Measurements from ENCODE around the gene EOLA2. TPM values are rescaled to one million over a fixed set of nuclear protein-coding genes. Genes with fewer than 3 reads are reported as not detected.

Gene EOLA2
- polyA plus RNA-seq, 1 experiment = 35.5 TPM

DNA sequence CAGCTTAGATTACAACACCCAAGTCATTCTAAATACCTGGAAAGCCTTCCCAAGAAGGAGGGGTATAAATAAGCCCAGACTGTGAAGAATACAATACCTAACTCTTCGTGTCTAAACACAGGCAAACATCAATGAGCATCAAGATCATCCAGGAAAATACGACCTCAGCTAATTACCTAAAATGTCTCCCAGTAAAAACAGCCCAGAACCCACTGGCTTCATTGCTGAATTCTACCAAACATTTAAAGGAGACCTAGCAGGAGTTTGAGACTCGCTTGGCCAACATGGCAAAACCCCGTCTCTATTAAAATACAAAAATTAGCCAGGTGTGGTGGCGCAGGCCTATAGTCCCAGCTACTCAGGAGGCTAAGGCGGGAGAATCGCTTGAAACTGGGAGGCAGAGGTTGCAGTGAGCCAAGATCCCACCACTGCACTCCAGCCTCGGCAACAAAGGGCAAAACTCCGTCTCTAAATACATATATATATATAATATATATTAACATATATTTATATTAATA is 28.1 kb downstream of the EOLA2 start:
- no peak for DNase-seq (ENCODE audit: low read depth, low spot score)
- Histone ChIP-seq H3K4me3 (ENCODE audit: low read depth, low read length) (no peak overlapping the region), H3K9me3 (ENCODE audit: control insufficient read depth, insufficient read depth, low read length) (no peaks in the 10 kb centered on the region), H3K27ac (ENCODE audit: low read depth, low read length) (no peak overlapping the region), H3K27me3 (ENCODE audit: control insufficient read depth, insufficient read depth, low read length) (no peaks in the 10 kb centered on the region)
- POLR2A ChIA-PET = no interaction called here
- TF ChIP-seq, protein P1, sequence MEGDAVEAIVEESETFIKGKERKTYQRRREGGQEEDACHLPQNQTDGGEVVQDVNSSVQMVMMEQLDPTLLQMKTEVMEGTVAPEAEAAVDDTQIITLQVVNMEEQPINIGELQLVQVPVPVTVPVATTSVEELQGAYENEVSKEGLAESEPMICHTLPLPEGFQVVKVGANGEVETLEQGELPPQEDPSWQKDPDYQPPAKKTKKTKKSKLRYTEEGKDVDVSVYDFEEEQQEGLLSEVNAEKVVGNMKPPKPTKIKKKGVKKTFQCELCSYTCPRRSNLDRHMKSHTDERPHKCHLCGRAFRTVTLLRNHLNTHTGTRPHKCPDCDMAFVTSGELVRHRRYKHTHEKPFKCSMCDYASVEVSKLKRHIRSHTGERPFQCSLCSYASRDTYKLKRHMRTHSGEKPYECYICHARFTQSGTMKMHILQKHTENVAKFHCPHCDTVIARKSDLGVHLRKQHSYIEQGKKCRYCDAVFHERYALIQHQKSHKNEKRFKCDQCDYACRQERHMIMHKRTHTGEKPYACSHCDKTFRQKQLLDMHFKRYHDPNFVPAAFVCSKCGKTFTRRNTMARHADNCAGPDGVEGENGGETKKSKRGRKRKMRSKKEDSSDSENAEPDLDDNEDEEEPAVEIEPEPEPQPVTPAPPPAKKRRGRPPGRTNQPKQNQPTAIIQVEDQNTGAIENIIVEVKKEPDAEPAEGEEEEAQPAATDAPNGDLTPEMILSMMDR (IDR thresholded peaks at IDR 0.05; ENCODE audit: low read depth, low read length) = no peak
- CTCF ChIA-PET = interaction anchor here (0.6 kb wide), 1 partner anchor 28 kb away, joined by 3 read pairs; the partner anchor contains the start of gene EOLA2

DNA sequence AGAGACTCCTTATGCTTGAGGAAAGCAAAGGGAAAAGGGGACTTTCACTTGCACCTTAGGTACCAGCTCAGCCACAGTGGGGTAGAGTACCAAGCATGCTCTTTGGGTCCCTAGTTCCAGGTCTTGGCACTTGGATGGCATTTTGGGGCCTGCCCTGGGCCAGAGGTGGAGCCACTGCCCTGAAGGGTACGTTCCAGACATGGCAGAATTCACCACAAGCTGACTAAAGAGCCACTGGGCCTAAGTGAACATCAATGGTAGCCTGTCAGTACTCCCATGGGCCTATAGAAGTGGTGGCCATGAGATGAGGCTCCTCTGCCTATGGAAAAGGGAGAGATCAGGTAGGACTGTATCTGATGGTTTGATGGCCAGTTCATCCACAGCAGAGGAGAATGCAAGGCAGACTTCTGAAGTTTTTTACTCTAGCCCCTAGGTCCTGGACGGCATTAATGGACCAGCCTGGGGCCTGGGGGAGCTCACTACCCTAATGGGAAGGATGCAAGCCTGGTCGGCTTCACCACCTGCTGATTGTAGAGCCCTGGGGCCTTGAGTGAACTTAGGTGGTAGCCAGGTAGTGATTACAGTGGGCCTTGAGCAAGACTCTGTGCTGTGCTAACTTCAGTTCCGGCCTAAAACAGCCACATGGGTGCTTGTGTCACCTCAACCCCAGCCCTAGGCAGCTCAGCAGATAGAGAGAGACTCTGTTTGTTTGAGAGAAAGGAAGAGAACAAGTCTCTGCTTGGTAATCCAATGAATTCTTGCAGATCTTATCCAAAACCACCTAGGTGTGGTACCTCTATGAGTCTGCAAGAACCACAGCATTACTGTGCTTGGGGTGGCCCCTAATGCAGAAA is 28.7 kb downstream of the EOLA2 start:
- no peaks in the 10 kb centered on the region for H3K27me3 ChIP-seq (ENCODE audit: control insufficient read depth, insufficient read depth, low read length)
- no peak overlapping the region for H3K4me3 ChIP-seq (ENCODE audit: low read depth, low read length)
- ChIA-PET POLR2A (no interaction called here), CTCF (interaction anchor here (0.6 kb wide), 1 partner anchor 29 kb away, joined by 3 read pairs; the partner anchor contains the start of gene EOLA2)
- TF ChIP-seq, protein P1 (IDR thresholded peaks at IDR 0.05; ENCODE audit: low read depth, low read length) = no peak
- H3K9me3 ChIP-seq (ENCODE audit: control insufficient read depth, insufficient read depth, low read length) = no peaks in the 10 kb centered on the region
- no peak for DNase-seq (ENCODE audit: low read depth, low spot score)
- no peak overlapping the region for H3K27ac ChIP-seq (ENCODE audit: low read depth, low read length)

DNA sequence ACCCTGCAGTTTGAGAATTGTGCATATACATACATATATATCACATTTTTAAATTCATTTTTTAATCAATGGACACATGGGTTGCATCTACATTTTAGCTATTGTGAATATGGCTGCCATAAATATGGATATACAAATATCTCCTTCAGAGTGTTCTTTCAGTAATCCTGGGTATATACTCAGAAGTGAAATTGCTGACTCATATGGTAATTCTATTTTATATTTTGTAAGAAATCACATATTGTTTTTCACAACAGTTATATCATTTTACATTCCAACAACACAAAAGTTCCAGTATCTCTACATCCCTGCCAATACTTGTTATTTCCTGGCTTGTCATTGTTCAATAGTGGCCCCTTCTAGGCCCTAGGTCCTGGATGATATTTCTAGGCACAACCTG is 29.6 kb downstream of the EOLA2 start:
- Histone ChIP-seq H3K27ac (ENCODE audit: low read depth, low read length) (no peak overlapping the region), H3K9me3 (ENCODE audit: control insufficient read depth, insufficient read depth, low read length) (no peaks in the 10 kb centered on the region), H3K27me3 (ENCODE audit: control insufficient read depth, insufficient read depth, low read length) (no peaks in the 10 kb centered on the region), H3K4me3 (ENCODE audit: low read depth, low read length) (no peak overlapping the region)
- ChIA-PET POLR2A (no interaction called here), CTCF (no interaction called here)
- no peak for DNase-seq (ENCODE audit: low read depth, low spot score)
- TF ChIP-seq, protein P1 (IDR thresholded peaks at IDR 0.05; ENCODE audit: low read depth, low read length) = no peak

DNA sequence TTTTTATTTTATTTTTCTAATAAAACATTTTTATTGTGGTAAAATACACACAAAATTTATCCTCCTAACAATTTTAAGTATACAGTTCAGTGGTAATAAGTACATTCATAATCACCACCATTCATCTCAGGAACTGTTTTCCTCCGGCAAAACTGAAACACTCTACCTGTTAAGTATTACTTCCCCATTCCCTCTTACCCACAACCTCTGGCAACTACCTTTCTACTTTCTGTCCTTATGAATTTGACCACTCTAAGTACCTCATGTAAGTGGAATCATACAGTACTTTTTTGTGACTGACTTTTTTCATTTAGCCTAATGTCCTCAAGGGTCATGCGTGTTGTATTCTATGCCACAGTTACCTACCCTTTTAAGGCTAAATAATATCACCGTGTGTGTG is 30.0 kb downstream of the EOLA2 start:
- no peak overlapping the region for H3K27ac ChIP-seq (ENCODE audit: low read depth, low read length)
- no peak overlapping the region for H3K4me3 ChIP-seq (ENCODE audit: low read depth, low read length)
- no peaks in the 10 kb centered on the region for H3K27me3 ChIP-seq (ENCODE audit: control insufficient read depth, insufficient read depth, low read length)
- H3K9me3 ChIP-seq (ENCODE audit: control insufficient read depth, insufficient read depth, low read length) = no peaks in the 10 kb centered on the region
- ChIA-PET CTCF (no interaction called here), POLR2A (no interaction called here)
- TF ChIP-seq, protein P1 (IDR thresholded peaks at IDR 0.05; ENCODE audit: low read depth, low read length) = no peak
- DNase-seq (ENCODE audit: low read depth, low spot score) = no peak

All from AG04450 (cell line).